ENCODE data around the gene TMEM156.
"Not testable (repeated sequence)": the region's sequence is repeated elsewhere in the genome, so short reads cannot be mapped to it uniquely, and the experiment has no call there.

TMEM156 gene

DNA sequence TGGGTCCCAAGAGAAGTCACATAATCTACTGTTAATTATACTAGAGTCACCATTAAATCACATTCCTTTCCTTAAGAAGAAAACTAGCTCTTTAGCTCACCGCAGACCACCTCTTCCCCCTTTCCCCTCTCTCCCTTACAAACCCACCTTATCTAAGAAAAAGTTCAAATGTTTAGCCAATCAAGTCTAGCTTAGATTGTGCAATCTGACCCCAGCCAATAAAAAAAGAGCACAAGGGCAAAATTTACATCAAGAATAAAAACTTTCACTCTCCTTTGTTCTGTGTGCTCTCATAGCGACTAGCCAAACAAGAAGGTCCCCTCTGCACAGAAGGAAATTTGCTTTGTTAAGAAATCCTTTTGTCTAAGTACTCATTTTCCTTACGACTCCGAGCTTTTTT is 76.3 kb downstream of the TMEM156 start:
- DNase-seq (ENCODE audit: low read depth), result no peak

DNA sequence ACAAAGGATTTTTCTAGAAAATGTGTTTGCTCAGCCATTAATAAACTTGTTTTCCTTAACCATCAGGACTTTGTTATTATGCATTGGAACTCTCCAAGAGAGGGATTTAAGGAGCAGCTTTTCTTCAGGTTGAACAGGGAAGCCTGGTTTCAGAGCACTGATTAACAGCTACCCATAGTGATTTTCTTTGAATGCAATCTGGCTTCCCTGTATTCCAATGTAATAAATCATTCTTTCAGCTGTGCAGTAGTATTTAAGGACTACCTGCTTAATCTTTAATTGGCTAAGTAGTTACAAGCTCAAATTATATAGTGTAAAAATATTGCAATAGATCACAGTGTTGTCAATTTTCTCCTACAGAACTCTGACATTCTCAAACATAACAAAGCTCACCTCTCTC is 77.5 kb downstream of the TMEM156 start:
- no peak for DNase-seq (ENCODE audit: low read depth)

DNA sequence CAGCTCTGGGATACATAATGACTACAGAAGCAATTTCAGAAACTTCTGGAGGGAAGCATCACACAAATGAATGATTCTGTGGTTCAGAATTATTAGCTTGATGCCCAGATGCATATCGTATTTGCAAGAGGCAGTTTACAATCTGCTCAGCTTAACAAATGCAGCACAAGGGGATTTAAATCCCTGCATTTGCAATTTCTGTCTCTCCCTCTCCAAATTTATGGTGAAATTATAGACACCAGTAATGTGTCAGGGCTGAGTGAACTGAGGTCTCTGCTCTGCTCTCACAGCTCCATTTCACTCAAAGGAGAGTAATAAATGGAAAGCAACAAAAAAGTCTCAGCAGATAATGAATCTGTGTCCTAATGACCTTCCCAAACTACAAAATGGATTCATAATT is 80.2 kb downstream of the TMEM156 start:
- DNase-seq (ENCODE audit: low read depth), result no peak

DNA sequence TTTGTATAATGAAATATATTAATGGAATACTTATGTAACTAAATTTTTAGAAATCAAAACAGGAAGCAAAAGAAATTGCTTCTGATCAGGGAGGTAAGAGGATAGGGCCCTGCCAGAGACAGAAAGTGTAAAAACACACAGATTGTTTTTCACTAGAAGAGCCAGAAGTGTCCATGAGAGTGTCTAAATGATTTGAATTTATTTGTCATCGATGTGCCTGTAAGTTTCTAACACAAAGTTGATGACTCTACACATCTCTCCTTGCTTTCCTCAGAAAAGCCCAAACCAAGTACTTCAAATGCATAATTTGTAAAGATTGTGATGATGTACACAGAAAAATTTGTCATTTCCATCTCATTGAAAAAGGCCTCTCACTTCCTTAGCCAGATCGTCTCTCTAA is 80.6 kb downstream of the TMEM156 start:
- DNase-seq (ENCODE audit: low read depth), result no peak

DNA sequence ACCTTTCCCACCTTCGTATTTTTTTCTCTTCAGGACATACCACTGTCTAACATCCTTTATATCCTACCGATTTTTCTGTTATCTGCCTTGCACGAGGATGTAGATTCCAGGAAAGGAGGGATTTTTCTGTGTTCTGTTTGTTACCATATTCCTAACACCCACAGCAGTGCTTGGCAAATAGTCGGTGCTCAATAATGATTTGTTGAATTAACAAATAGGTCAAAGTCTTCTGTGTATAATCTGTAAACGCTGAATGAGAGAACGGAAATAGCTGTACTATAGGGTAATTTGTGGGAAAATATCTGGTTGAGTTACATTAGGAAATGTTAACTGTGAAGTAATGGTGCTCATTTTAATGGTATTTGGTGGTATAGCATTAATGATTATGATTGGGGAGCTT is 81.5 kb downstream of the TMEM156 start:
- no peak for DNase-seq (ENCODE audit: low read depth)

DNA sequence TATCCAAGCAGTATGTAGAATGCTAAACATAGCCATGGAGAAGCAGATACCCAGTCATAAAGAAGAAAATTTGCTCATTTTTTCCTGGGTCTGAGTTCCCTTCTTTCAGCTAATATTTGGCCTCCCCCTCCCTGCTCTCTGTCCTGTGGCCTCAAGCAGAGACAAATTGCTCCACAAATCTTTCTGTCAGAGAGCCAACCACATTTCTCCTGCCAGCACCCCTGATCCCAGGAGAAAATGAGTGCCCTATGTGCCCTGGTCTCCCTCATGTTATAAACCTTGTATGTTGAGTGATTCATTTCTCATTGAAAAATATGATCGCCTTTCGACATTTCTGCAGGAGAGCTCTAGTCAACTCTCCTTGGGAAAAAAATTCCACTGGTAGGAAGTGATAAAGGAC is 82.0 kb downstream of the TMEM156 start:
- DNase-seq (ENCODE audit: low read depth), result no peak

DNA sequence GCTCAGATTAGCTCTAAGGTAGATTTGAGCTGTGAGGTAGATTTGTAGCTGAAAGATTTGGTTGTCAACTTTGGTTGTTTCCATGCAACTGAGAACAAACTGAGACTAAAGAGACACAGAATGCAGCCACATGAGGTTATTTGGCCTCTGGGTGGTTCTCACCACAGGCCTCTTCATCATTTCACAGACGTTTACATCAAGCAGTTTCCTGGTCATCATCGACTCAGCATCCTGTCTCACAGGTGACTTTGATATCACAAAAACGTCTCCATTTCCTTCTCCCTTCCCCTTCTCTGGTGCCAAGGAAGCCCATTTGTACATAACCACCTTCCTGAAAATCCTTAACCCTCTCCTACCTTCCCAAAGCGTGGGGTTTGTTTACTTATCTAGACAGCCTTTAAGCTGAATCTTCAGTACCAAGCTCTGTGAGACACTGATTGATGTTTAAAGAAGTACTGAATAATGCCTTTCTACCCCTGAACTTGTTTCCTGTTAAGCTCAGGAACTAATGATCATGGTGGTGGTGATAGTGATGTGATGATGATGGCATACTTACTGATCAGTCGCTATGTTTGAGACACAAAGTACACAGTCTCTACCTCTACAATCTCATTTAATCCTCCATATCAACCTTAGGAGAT is 82.7 kb downstream of the TMEM156 start:
- no peak for DNase-seq (ENCODE audit: low read depth)

DNA sequence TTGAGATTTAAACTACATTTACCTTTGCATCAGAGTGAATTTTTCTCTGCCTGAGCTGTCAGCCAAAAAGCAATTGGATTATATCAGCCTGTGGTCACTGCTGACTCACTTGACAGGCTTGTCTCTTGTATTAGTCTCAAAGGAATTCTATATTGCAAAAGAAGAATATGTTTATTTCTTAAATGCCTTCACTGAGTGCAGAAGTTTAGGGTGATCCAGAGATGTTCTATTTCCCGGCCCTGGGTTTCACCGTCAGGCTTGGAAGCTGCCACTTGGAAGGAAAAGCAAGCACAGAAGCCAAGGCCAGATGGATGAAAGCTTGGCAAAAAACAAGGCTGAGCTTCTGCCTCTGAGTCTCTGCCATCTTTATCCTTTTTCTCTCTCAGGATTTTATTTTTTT is 83.7 kb downstream of the TMEM156 start:
- DNase-seq (ENCODE audit: low read depth), result no peak

DNA sequence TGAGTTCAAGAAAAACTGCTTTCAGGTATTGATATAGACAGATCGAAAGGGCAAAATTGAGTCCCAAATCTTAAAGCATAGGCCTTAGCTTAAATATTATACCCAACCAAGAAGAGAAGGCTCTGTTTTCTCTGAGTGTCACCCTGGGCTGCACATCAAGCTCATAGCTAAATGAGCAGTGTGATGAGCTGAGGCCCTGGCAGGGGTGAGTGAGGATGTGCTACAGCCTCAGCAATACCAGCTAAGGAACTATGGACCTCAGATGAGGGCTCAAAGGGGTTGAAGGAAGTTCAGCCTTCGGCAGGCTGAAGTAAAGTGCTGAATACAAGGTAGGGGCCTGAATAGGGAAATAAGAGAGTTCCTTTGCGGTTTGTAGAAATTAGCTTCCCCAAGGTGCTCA is 85.3 kb downstream of the TMEM156 start:
- DNase-seq (ENCODE audit: low read depth), result no peak

DNA sequence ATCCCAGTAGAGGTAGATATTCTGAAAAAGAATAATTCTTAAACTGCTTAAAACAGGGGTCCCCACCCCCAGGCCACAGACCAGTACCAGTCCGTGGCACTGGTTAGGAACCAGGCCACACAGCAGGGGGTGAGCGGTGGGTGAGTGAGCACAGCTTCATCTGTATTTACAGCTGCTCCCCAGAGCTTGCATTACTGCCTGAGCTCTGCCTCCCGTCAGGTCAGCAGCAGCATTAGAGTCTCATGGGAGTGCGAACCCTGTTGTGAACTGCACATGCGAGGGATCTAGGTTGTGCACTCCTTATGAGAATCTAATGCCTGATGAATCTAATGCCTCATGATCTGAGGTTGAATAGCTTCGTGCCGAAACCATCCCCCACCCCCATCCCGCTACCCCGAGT is 87.8 kb downstream of the TMEM156 start:
- no peak for DNase-seq (ENCODE audit: low read depth)

DNA sequence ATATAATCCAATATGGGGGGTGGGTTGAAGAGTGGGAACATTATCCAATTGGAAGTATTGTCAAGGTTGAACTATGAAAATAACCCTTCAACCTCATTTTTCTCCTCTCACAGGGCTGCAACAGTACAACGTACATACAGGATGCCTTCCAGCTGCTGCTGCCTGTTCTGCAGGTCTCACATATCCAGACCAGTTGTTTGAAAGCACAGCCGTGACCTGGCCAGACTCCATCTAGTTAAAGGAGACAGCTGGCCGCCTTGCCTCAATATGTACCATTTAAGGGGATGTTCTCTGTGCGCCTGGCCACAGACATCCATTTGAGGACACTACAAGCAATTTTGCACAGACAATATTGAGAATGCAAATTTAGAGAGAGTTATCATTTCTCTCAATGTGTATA is 88.9 kb downstream of the TMEM156 start:
- DNase-seq (ENCODE audit: low read depth), result no peak

DNA sequence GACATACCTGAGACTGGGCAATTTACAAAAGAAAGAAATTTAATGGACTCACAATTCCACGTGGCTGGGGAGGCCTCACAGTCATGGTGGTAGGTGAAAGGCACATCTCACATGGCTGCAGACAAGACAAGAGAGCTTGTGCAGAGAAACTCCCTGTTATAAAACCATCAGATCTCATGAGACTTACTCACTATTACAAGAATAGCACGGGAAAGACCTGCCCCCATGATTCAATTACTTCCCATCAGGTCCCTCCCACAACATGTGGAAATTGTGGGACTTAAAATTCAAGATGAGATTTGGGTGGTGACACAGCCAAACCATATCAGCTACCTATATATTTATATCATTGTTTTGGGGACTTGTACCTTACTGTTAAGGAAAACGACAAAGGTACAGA is 90.3 kb downstream of the TMEM156 start:
- DNase-seq (ENCODE audit: low read depth), result not testable (repeated sequence)

DNA sequence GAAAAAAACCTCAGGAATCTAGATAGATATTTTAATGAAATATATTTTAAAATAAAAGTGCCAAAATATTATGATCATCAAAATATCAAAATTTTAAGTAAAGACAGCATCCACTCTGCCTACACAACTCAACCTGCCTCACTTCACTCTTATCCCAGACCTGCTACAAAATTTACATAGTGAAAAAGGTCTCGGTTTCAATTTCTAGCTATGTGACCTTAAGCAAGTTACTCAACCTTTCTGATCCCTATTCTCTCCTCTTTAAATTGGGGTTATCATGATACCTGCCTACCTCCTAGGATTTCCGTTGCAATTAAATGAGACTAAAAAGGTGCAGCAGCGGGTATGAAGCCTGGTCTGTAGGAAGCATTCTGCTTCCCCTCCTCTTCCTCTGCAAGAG is 91.7 kb downstream of the TMEM156 start:
- DNase-seq (ENCODE audit: low read depth), result no peak

DNA sequence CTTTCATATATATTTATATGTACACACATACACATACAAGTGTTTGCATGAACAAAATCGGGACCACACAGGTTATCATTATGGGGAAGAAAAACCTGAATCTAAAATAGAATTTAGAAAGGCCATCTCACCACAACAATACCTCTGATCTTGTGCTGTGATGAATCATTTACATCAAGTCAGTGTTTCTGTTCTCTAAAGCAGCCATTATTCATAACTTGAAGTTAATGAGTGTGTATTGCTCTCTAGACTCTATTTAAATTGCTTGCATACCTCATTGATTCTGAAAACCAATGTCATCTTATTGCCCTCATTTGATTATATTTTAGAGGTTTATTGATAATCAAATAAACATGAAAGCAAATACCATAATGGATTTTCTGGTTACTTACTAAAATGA is 93.0 kb downstream of the TMEM156 start:
- no peak for DNase-seq (ENCODE audit: low read depth)

DNA sequence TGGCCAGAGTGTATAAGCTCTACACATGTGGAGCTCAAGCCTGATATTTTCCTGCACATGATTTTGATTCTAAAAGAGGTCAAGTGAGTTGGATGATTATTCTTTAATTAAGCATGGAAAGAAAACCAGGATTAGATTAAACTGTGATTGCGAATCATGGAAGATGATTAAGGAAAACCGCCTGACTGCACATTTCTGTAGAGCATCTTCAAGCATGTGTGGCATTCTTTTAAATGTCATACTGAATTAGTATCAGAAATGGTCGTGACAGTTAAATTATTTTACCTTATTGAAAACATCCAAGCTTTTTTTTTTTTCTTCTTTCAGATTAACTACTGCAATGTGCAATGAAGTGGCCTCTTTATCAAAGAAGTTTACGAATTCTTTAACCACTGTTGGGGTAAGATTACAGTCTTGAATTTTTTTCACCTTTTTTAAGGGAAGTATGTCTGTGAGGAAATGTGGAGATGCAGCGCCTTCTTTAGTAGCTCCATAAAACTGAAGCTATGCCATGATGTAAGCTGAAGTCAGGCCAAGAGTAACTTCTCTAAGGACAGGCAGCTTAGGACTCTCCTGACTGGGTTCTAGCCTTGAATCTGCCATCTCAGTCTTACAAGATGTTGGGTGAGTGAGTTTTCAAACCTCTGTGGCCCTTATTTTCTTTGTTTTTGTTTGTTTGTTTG is 96.7 kb downstream of the TMEM156 start:
- DNase-seq (ENCODE audit: low read depth), result no peak

DNA sequence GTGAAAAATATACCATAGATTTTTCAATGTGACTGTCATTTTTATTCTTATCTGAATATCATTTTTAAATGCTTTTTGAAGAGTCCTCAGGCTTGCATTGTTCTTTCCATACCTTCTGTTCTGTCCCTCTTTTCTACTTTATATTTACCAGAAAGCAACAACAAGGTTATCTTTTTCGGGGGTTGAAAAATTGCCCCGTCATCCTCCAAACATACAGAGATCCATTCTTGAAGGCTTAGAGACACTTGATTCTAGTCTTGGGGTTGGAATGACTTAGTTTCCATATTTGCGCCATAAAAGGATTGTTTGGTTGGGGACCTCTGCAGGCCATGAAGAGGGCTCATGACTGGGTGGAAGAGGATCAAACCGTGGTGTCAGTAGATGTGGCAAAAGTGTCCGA is 101.1 kb downstream of the TMEM156 start:
- no peak for DNase-seq (ENCODE audit: low read depth)

DNA sequence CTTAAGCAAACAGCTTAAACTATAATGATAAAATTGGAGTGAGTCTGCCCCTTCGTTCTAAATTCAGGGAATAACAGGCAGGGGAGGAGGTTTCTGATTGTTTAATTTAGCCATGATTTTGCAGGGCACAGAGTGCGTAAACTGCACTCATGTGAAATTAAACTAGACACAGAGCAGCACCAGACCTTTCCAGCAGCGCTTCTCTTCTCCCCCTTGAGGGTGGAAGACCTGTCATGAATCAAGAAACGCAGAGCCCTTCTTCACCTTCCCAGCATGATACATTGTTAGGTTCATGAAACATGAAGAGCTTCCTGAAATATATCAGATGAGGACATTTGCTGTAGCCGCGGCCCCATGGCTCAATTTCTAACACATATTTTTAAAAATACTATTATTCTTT is 101.5 kb downstream of the TMEM156 start:
- no peak for DNase-seq (ENCODE audit: low read depth)

DNA sequence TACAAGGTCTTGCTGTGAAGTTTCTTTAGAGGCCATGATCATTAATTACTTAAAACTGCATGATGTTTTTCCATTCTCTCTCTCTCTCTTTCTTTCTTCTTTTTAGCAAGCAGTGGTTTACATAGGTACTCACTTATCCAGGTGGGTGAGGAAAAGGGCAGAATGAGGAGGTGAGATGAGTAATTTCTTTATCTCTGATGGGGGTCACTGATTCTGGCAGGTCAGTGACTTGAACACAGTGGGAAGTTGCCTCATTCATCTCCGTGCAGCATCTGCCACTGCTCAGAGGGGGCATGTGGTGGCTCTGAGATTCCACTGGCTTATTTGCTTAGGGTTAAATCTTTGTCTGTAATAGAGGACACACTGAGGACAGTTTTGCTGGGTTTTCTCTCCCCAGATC is 102.0 kb downstream of the TMEM156 start:
- DNase-seq (ENCODE audit: low read depth), result no peak

DNA sequence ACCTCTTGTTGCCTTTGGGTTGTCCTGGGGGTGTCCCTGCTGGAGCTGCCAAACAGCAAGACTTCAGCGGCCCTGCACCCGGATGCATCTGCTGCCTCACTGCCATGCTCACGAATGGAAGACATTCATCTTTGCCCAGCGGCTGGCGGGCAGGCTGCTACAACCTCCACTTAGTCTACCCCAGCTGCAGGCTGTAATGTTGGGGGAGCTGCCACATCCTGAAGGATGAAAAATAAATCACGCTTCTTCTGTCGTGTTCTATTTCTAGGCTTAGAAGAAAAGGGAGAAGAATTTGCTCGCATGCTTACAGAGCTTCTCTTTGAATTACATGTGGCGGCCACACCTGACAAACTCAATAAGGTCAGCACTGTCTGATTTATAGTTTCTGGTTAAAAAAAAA is 103.2 kb downstream of the TMEM156 start:
- no peak for DNase-seq (ENCODE audit: low read depth)

DNA sequence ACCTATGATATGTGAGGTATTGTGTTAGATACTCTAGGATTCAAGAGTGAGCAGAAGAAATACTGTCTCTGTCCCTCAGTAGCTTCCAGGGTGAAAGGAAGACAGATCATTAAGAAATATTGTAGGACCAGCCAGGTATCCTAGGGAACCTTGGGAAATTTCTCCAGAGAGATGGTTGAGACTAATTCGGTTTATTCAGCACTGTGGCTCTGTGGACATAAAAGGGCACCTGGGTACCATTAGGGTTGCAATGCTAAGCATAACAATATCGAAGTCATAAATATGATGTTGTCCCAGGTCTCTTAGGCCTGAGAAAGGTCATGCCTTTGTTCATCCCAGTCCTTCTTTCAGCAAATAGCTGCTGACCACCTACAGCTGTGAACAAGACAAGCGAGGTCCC is 103.6 kb downstream of the TMEM156 start:
- no peak for DNase-seq (ENCODE audit: low read depth)

DNA sequence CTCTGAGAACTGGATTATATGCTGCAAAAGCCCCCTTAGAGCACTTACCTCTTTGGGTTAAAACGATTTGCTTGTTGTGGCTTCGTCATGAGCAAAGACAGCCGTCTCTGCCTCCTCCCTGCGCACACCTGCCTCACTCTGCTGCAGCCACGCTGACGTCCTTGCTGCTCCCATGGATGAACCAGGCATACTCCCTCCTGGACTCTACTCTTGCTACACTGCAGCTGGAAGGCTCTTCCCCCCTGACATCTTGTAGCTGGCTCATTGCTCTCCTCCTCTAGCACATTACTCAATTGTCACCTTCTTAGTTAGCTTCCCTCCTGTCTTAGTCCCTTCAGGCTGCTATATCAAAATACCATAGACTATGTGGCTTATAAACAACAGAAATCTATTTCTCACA is 105.3 kb downstream of the TMEM156 start:
- DNase-seq (ENCODE audit: low read depth), result no peak

DNA sequence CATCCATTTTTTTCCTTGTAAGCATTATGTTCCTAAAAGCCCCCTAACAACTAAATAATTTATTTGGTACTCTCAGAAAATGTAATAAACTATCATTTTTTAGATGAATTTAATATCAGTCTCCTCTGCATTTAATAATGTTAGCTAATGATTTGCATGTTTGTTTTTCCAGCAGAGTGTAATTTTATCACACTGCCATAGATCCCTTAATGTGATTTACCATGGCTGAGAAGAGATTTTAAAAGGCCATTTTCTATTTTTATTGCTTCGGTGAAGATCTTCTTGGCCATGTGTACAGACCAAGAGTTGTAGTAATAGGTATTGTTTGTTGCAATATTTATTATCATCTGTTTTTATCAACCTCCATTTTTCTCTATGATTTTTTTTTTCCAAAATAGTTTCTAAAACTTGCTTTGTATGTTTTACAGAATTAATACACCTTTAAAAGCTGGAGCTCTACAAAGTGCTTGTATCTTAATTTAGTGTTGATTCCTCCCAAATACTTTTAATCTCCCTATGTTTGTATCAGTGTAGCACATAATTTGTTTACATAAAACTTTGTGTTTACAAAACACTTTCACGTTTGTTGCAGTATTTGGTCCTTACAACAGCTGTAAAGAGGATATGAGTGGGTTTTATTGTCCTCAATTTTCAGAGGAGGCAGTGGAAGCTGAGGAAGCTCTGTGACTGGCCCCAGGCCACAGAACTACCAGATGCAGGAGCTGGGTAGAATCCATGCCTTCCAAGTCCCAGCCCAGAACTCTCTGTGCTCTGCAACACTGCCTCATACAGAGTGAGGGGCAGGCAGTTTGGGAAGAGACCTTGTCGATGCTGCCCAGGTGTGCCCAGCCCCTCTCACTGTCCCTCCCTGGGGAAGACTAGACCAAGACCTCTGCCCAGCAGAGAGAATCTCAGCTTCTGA is 106.5 kb downstream of the TMEM156 start:
- DNase-seq (ENCODE audit: low read depth), result no peak

DNA sequence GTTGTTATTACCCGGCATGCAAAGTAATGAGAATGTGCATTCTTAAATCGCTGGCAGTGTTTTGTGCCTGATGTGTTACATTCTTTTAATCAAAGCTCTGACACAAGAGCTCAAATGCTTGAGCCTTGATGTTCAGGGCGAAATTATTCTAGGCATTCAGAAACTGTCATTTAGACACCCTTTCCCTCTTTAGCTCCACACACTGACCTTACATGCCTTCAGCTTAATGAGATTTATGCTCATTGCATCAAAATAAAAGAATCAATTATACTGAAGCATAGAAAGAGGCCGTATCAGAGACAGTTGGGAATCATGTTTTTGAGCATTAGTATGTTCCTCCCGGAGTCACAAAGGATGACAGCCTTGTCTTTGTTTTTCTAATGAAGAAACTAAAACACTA is 107.9 kb downstream of the TMEM156 start:
- DNase-seq (ENCODE audit: low read depth), result no peak
